Thyroid gland (tissue), 4 donors: ENCODE data around the gene TMEM164.

Experiments
- CTCF ChIP-seq, 6 experiments: fragments of 200-600 bp in 3 of 6; fragments of 450-650 bp in 3 of 6; sonication (generic) in 3 of 6; IDR thresholded peaks; one replicate each; pipeline ENCODE4 v1.5.1; 2016 to 2019; ENCODE audit warnings: antibody characterized with exemption in 6 of 6, mild to moderate bottlenecking in 2 of 6, inconsistent platforms in 1 of 6, moderate library complexity in 1 of 6
- POLR2A ChIP-seq, 2 donors: fragments of 450-650 bp; IDR thresholded peaks; one replicate each; pipeline ENCODE4 v1.6.1; 2017; ENCODE audit warnings: antibody characterized with exemption in 2 of 2, mild to moderate bottlenecking in 2 of 2, moderate library complexity in 1 of 2

GRCh38 chrX:109987884-109988283 lies 15.0 kb upstream of the TMEM164 start:
- TF ChIP-seq CTCF (IDR thresholded peaks at IDR 0.05): no peak
- TF ChIP-seq POLR2A (IDR thresholded peaks at IDR 0.05): no peak
